Measurements from ENCODE around the gene RANBP17. TPM values are rescaled to one million over a fixed set of nuclear protein-coding genes. Genes with fewer than 3 reads are reported as not detected.

The RANBP17 gene
- polyA plus RNA-seq, 1 of the 3 experiments (the other 2 are of a cell fraction): 6.0 TPM

DNA sequence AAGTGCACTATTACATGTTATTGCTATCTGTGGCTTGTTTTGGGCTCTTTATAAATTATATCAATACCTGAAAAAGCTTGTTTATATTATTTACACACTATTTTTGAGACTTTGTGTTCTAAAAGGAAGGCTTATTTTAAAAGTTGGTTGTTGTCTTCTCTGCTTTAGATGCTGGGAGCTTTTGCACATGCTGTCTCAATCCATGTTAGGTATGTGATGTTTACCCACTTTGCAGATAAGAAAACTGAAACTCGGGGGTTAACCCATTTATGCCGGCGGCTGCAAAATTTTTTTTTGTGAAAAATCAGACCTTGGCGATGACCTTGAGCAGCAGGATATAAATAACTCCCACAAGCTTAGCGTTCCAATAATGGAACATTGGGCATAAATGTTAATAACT is 212.9 kb downstream of the RANBP17 start:
- Histone ChIP-seq H3K79me2 (ENCODE audit: insufficient read depth) (no peaks in the 10 kb centered on the region), H3K9ac (no peak overlapping the region), H3F3A (replicated peaks; ENCODE audit: insufficient read depth) (no peaks in the 10 kb centered on the region), H3K27me3 (ENCODE audit: insufficient read depth) (no peaks in the 10 kb centered on the region), H4K20me1 (ENCODE audit: insufficient read depth) (no peaks in the 10 kb centered on the region), H3K9me3 (no peaks in the 10 kb centered on the region), H3K4me3 (ENCODE audit: low read depth in 2 of 2, low read length in 1 of 2) (no peak overlapping the region), H3K4me1 (ENCODE audit: control insufficient read depth in 1 of 2, insufficient read depth in 2 of 2, low read depth in 1 of 2, low read length in 1 of 2) (no peaks in the 10 kb centered on the region), H3K9me2 (no peaks in the 10 kb centered on the region), H3K36me3 (replicated peaks in 1 of 2; ENCODE audit: control insufficient read depth in 1 of 2, insufficient read depth in 2 of 2, low read length in 1 of 2) (peaks cover 0 to 5% of the 10 kb centered on the region in 2 experiments), H3K27ac (ENCODE audit: low read depth in 2 of 2, low read length in 1 of 2) (no peak overlapping the region), H3K4me2 (no peak overlapping the region), H2AFZ (ENCODE audit: low read depth) (no peak overlapping the region)
- ChIA-PET CTCF (no interaction called here), POLR2A (no interaction called here)
- DNase-seq: no peak
- 93% methylated on average over 5 of the region's 5 CpGs for WGBS (ENCODE audit: low lambda C conversion rate)
- TF ChIP-seq, protein P1, sequence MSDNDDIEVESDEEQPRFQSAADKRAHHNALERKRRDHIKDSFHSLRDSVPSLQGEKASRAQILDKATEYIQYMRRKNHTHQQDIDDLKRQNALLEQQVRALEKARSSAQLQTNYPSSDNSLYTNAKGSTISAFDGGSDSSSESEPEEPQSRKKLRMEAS (IDR thresholded peaks at IDR 0.05; ENCODE audit: low read depth): no peak
- TF ChIP-seq CHD2 (IDR thresholded peaks at IDR 0.05; ENCODE audit: low read length, partially characterized antibody) (no peak), TCF12 (IDR thresholded peaks at IDR 0.05) (no peak), REST (IDR thresholded peaks at IDR 0.05; ENCODE audit: low read depth, low read length) (no peak), TAF1 (IDR thresholded peaks at IDR 0.05; ENCODE audit: borderline replicate concordance, low read depth, low read length) (no peak), MEF2A (IDR thresholded peaks at IDR 0.05; ENCODE audit: borderline replicate concordance, low read depth) (no peak), SMC3 (IDR thresholded peaks at IDR 0.05; ENCODE audit: low read depth, low read length) (no peak), YY1 (IDR thresholded peaks at IDR 0.05; ENCODE audit: low read depth) (no peak), USF1 (IDR thresholded peaks at IDR 0.05; ENCODE audit: borderline replicate concordance, low read depth) (no peak), FOXM1 (IDR thresholded peaks at IDR 0.05; ENCODE audit: low read depth) (no peak), FOSL2 (IDR thresholded peaks at IDR 0.05; ENCODE audit: borderline replicate concordance, low read depth) (no peak), SIN3A (IDR thresholded peaks at IDR 0.05; ENCODE audit: borderline replicate concordance, low read depth, low read length) (no peak), NRF1 (IDR thresholded peaks at IDR 0.05; ENCODE audit: low read depth, low read length) (no peak), NFIC (IDR thresholded peaks at IDR 0.05; ENCODE audit: borderline replicate concordance) (no peak), EP300 (IDR thresholded peaks at IDR 0.05; ENCODE audit: borderline replicate concordance in 1 of 2, low read depth in 1 of 2, low read length in 1 of 2) (no peak)
- TF ChIP-seq, protein P2, sequence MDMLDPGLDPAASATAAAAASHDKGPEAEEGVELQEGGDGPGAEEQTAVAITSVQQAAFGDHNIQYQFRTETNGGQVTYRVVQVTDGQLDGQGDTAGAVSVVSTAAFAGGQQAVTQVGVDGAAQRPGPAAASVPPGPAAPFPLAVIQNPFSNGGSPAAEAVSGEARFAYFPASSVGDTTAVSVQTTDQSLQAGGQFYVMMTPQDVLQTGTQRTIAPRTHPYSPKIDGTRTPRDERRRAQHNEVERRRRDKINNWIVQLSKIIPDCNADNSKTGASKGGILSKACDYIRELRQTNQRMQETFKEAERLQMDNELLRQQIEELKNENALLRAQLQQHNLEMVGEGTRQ (IDR thresholded peaks at IDR 0.05; ENCODE audit: borderline replicate concordance, low read depth, low read length): no peak
- TF ChIP-seq, protein P3, sequence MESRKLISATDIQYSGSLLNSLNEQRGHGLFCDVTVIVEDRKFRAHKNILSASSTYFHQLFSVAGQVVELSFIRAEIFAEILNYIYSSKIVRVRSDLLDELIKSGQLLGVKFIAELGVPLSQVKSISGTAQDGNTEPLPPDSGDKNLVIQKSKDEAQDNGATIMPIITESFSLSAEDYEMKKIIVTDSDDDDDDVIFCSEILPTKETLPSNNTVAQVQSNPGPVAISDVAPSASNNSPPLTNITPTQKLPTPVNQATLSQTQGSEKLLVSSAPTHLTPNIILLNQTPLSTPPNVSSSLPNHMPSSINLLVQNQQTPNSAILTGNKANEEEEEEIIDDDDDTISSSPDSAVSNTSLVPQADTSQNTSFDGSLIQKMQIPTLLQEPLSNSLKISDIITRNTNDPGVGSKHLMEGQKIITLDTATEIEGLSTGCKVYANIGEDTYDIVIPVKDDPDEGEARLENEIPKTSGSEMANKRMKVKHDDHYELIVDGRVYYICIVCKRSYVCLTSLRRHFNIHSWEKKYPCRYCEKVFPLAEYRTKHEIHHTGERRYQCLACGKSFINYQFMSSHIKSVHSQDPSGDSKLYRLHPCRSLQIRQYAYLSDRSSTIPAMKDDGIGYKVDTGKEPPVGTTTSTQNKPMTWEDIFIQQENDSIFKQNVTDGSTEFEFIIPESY (IDR thresholded peaks at IDR 0.05; ENCODE audit: borderline replicate concordance, low read depth): no peak

All from SK-N-SH (cell line).